ENCODE results near the gene UBTD1. TPM values are rescaled to one million over a fixed set of nuclear protein-coding genes. Genes with fewer than 3 reads are reported as not detected.
A peak's percentile ranks its signal among the peaks of the same experiment; 100 is the strongest.

The UBTD1 gene
- polyA plus RNA-seq, 1 donor, result 6.5 TPM

- no peak for DNase-seq
These were observed 18.8 kb upstream of the UBTD1 start for GRCh38 chr10:97479939-97480338.

GRCh38 chr10:97481071-97481470 is 17.7 kb upstream of the UBTD1 start:
- DNase-seq, result no peak

GRCh38 chr10:97482381-97482780 is 16.3 kb upstream of the UBTD1 start:
- DNase-seq, result no peak

- no peak for DNase-seq
These were observed 15.2 kb upstream of the UBTD1 start for GRCh38 chr10:97483506-97483905.

GRCh38 chr10:97483921-97484320 is 14.8 kb upstream of the UBTD1 start:
- no peak for DNase-seq

- no peak for DNase-seq
These were observed 13.0 kb upstream of the UBTD1 start for GRCh38 chr10:97485647-97486281.

- no peak for DNase-seq
These were observed 8.1 kb upstream of the UBTD1 start for GRCh38 chr10:97490592-97490991.

- no peak for DNase-seq
These were observed 4.6 kb upstream of the UBTD1 start for GRCh38 chr10:97494151-97494550.

GRCh38 chr10:97494863-97495506 is 3.7 kb upstream of the UBTD1 start:
- DNase-seq, result no peak

GRCh38 chr10:97497572-97498075 is 1.1 kb upstream of the UBTD1 start:
- DNase-seq, result no peak

GRCh38 chr10:97498076-97498840 is 466 bp upstream of the UBTD1 start, which contains the start of gene MMS19:
MMS19 (minus strand) TSS chr10:97498422; CDS start chr10:97498384, 38 bp downstream.
- DNase-seq, result peak; percentile 98

GRCh38 chr10:97499561-97500296 is 1.0 kb downstream of the UBTD1 start:
- DNase-seq, result no peak

GRCh38 chr10:97500297-97500575 is 1.5 kb downstream of the UBTD1 start:
- DNase-seq, result no peak

GRCh38 chr10:97502916-97503315 is 4.2 kb downstream of the UBTD1 start:
- DNase-seq, result no peak

- no peak for DNase-seq
These were observed 4.7 kb downstream of the UBTD1 start for GRCh38 chr10:97503406-97503805.

GRCh38 chr10:97505152-97505551 is 6.4 kb downstream of the UBTD1 start:
- no peak for DNase-seq

GRCh38 chr10:97506199-97506991 is 7.7 kb downstream of the UBTD1 start:
- DNase-seq, result no peak

GRCh38 chr10:97508342-97508741 is 9.6 kb downstream of the UBTD1 start:
- no peak for DNase-seq

- no peak for DNase-seq
These were observed 10.5 kb downstream of the UBTD1 start for GRCh38 chr10:97509120-97509680.

GRCh38 chr10:97510686-97511085 is 12.0 kb downstream of the UBTD1 start:
- no peak for DNase-seq

- no peak for DNase-seq
These were observed 13.2 kb downstream of the UBTD1 start for GRCh38 chr10:97511711-97512440.

All from left kidney (tissue), 2 donors.